Activated CD4-positive, CD25-positive, alpha-beta regulatory T cell treated with anti-CD3 and anti-CD28 coated beads, Interleukin-2, amount 50 U/mL, for 16 hours (primary cell): ENCODE results near the gene C16orf82.

ENCODE experiments used
- DNase-seq: peaks from one replicate; pipeline ENCODE4 v3.0.0-alpha.2; 2020; ENCODE audit warnings: low read depth, low spot score

Gene C16orf82

GRCh38 chr16:27088216-27088615 is 21.5 kb downstream of the C16orf82 start:
- DNase-seq = no peak

GRCh38 chr16:27096375-27096774 is 29.6 kb downstream of the C16orf82 start:
- DNase-seq = no peak

- DNase-seq = no peak
Measured at GRCh38 chr16:27097800-27098230, 31.1 kb downstream of the C16orf82 start.

GRCh38 chr16:27098366-27099049 is 31.8 kb downstream of the C16orf82 start:
- no peak for DNase-seq

- DNase-seq = no peak
Measured at GRCh38 chr16:27102701-27103575, 36.2 kb downstream of the C16orf82 start.

GRCh38 chr16:27103954-27104353 is 37.2 kb downstream of the C16orf82 start:
- no peak for DNase-seq

GRCh38 chr16:27106305-27106704 is 39.6 kb downstream of the C16orf82 start:
- DNase-seq = no peak

GRCh38 chr16:27107185-27107592 is 40.5 kb downstream of the C16orf82 start:
- no peak for DNase-seq

- no peak for DNase-seq
Measured at GRCh38 chr16:27108051-27108770, 41.5 kb downstream of the C16orf82 start.

GRCh38 chr16:27108826-27109665 is 42.3 kb downstream of the C16orf82 start:
- no peak for DNase-seq

- peak; percentile 54 for DNase-seq
Measured at GRCh38 chr16:27109666-27110523, 43.2 kb downstream of the C16orf82 start.

GRCh38 chr16:27110524-27110896 is 43.8 kb downstream of the C16orf82 start:
- DNase-seq = no peak

GRCh38 chr16:27111486-27111885 is 44.8 kb downstream of the C16orf82 start:
- DNase-seq = no peak

- DNase-seq = no peak
Measured at GRCh38 chr16:27112093-27112811, 45.5 kb downstream of the C16orf82 start.

GRCh38 chr16:27113341-27113841 is 46.7 kb downstream of the C16orf82 start:
- DNase-seq = no peak

- no peak for DNase-seq
Measured at GRCh38 chr16:27114006-27114405, 47.3 kb downstream of the C16orf82 start.

GRCh38 chr16:27118526-27118925 is 51.8 kb downstream of the C16orf82 start:
- DNase-seq = no peak
